NAMALWA (cell line): ENCODE results near the gene MFSD6.

Experiments used
- DNase-seq: peaks from one replicate; pipeline ENCODE4 v3.0.0-alpha.2; 2015; ENCODE audit warnings: low spot score

The MFSD6 gene

DNA sequence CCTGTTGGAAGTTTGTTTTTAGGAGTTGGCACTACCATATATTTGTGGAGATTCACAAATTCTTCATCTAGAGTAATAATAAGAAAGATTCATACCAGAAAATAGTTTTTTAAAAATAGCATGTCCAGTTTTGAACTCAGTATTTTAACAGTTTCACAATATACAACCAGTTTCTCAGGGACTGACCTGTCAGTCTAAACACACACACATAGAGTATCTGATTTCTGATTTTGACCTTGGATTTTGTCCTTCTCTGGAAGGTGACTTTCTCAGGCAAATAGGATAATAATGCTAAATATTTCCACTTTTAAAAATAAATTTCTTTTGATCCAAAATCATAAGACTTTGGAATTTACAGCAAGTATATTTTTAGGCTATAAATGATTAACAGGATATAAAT is 32.0 kb downstream of the MFSD6 start:
- no peak for DNase-seq

DNA sequence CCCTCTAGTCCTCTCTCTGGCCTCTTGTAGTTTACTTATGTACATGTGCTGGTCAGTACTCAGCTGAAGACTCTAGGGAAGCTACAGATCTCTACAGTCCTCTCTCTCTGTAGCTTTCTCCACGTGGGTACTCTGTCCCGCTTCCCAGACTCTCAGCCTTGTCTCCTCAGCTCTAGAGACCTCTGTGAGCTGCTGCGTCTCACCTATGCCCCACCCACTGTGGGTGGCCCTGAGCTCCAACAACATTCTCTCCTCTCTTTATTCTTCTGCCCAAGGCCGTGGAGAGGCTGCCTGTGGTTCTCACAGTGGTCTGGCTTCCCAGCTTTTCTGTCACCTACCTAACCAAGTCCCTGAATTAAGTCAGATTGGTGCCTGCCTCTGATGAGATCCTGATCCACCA is 33.4 kb downstream of the MFSD6 start:
- DNase-seq, result no peak

DNA sequence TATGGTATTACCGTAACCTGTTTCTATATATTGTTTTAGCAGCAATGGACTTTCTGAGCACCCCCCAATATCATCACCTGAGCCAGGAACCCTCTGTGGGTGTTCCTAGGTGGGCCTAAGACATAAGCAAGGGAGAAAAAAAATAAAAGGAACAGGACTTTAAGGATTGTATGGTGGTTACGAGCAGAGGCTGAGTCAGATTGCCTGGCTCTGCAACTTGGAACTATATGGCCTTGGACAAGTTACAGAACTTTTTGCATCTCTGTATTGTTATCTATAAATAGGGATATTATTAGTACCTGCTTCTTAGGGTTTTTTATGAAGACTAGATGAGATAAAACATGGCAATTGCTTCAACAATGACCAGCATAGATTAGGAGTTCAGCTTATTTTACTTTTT is 34.9 kb downstream of the MFSD6 start:
- DNase-seq, result no peak

DNA sequence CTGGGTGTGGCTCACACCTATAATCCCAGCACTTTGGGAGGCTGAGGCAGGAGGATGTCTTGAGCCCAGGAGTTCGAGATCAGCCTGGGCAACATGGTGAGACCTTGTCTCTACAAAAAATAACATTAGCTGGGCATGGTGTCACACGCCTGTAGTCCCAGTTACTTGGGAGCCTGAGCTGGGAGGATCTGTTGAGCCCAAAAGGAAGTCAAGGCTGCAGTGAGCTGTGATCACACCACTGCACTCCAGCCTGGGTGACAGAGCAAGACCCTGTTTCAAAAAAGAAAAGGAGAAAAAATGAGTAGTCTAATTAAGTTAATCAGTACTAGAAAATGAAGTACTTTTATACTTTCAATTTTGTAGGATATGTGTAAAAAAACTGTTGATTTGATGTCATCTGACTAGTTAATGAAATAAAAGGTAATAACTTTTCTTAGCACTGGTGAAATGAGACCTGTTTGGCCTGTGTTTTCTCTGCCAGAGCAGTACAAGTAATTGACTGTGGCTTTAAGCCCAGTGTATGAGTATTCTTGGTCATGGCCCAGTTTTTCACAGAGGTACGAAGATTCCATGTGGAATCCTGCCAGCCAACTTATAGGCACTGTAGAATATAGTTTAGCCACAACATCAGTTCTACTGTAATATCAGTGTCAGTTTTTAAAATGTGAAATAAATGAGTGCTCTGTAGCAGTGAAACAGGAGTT is 35.8 kb downstream of the MFSD6 start:
- DNase-seq, result no peak

DNA sequence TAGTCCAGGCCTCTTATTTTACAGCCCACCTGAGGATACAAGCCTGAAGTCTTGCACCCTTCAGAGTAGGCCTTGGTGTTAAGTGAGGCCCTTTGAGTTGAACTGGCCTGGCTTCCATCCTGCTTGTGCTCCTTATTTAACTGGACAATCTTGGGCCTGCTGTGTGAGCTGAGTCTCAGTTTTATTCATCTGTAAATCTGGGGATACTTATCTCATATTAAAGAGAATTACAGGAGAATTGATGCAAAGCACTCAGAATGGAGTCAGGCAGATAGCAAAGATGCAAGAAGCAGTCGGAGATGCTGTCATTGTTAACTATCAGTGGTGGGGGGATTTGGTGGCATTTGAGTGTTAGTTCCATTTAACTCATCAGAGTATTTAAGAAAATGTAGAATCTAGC is 36.8 kb downstream of the MFSD6 start:
- DNase-seq, result no peak

DNA sequence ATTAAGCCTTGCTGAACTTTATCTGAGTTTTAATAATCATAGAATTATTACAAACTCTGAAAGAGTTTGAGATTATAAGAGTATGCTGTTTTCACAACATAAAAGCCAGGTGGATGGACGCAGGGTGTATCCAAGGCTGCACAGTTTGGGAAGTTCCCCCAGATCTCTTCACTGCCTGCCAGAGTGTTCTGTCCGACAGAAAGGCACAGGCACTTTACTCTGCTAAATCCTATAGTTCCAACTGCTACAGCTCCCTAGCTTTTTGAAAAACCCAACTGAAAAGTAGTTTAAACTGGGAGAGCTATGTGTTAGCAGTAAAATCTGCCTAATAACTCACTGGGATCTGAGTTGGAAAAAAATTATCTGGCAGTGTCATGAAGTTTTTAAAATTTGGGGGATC is 38.0 kb downstream of the MFSD6 start:
- no peak for DNase-seq

DNA sequence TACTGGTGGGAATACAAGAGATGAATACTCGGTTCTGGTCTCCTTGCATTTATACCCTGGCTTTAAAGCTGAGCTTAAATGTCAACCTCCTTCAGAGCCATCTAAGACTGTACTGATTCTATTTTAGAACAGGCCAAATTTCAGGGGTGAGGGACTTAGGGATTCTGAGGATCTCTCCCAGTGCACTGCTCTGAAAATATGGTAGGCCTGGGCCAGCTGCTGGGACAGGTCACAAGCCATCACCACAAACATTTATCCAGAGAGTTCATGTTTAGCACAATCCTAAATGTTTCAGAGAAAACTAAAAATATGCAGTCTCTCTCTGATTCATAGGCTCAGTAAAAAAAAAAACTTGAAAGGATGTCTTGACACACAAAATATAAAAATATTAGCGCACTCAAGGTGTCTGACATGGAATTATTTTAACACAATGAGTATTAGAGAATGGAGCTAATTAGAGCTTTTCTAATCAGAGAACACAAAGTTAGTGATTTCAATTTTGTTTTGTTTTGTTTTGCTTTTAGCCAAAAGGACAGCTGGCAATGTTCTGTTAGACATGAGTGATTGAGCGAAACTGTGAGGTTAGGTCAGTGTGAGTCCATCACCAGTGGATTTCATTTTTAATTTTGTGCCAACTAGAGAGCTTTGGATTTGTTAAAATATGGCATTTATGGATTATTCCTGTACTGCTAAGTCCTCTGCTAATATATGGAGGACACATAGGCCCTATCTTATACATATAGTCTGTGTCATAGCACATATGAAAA is 38.8 kb downstream of the MFSD6 start:
- DNase-seq, result no peak

DNA sequence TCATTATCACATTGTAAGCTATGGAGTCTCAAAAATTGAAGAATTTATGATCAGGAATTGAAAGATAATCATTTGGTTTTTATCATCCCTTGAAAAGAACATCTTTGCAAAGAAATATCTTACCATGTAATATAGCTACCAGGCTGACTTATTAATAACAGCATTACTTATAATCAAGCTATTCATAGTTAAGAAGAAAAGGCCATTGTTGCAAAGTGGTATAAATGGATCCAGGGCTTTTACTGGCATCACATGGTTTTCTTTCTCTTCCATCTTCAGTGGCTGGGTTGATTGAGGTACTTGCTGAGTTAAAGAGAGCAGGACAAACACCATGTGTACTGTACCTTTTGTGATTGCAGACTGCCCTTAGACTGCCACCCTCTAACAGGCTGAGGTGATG is 39.6 kb downstream of the MFSD6 start:
- DNase-seq, result no peak

DNA sequence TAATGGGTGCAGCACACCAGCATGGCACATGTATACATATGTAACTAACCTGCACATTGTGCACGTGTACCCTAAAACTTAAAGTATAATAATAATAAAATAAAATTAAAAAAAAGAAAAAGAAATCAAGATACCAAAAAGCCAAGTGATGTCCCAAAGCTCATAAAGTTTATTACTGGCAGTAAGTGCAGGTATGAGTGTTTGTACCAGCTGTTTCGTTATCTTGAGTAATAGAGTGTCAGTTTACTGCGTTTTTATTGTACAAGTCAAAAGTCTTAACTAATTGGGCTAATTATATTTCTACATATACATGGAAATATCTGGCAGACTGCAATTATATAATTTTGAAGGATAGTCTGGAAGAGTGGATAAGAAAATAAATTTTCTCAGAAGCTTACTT is 41.8 kb downstream of the MFSD6 start:
- no peak for DNase-seq

DNA sequence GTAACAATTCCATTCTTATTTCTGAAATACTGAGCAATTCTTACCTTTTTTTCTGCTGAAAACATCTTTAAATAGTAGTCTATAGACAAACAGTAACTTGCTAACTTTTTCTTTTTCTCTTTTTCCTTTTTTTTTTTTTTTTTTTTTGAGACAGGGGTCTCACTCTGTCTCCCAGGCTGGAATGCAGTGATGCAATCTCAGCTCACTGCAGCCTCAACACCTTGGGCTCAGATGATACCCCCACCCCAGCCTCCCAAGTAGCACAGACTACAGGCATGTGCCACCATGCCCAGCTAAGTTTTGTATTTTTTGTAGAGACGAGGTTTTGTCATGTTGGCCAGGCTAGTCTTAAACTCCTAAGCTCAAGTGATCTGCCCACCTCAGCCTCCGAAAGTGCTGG is 42.2 kb downstream of the MFSD6 start:
- no peak for DNase-seq

DNA sequence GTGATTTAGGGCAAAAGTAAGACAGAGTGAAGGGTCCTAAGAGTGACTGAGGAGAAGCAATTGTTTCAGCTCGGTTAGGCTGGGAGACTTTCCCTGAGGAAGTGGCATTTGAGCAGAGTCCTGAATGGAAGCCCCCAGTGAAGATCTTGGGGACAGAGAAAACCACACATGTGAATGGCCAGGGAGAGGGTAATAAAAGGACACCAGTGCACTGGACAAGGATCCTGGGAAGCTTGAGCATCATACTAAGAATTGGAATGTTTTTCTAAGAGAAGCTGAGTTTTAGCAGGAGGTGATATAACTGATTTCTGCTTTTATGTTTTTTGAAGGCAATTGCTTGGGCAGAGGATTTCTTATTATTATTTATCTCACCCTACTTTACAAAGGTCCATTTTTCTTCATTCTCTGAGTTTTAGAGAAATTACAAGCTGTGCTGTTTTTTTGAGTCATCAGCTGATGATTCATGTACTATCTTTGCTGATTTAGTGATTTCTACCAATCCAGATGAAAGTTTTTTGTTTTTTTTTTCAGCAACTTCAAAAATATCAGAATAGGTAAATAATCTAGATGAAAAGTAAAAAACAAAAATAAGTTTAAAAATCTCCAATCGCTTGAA is 43.5 kb downstream of the MFSD6 start:
- DNase-seq, result no peak

DNA sequence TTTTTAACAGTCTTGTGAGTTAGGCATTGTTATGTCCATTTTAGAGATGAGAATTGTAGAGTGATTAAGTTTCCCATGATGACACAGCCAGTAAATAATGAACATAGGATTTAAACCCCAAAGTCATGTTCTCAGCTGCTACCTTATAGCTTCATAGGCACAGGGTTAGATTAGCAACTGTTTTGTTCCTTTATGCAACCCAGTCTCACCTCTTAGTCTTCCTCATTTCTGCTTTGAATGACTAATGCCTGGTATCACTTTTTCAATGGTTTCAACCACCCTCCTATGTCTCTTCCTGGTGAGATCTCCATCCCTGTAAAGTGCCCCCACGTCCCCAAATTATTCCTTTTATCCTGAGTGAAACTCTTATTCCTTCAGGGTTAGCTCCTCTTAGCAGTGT is 44.3 kb downstream of the MFSD6 start:
- no peak for DNase-seq

DNA sequence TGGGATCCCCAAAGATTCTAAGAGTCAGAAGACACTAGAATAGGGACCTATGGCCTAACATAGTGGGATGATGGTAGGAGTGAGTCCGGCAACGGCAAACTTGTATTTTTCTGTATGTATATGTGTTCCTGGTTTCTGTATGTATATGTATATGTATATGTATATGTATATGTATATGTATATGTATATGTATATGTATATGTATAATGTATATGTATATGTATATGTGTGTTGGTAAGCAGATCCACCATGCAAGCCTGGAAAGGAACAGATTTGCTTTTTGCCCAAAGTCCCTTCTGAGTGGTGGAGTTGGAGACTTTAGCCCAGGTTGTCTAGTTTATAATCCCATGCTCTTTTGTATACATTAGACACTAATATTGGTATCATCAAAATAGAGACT is 46.6 kb downstream of the MFSD6 start:
- no peak for DNase-seq

DNA sequence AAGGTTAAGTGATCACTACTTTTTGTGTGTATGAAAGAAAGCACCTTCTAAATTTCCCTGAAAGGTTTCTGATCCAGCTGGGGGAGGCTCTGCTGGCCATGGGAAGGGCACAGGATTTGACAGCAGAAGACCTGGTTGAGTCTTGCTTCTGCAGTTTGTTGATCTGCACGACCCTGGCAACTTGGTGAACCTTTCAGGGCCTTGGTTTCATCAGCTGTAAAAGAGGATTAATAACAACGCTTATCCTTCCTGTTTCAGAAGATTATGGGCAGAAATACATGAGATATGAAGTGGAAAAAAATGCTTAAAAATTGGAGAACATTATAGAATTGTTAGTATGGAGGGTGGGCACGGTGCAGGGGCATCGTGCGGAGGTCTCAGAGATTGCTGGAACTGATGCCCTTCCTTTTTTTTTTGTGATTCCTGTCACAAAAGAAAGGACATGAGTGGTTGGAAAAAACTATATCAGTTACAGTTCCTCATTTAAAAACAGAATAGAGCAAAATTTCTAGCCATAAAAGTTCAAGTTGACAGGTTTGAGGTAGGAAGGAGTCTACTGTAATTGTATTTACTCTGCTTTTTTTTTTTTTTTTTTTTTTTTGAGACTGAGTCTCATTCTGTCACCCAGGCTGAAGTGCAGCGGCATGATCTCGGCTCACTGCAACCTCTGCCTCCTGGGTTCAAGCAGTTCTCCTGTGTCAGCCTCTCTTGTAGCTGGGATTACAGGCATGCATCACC is 47.4 kb downstream of the MFSD6 start:
- no peak for DNase-seq

DNA sequence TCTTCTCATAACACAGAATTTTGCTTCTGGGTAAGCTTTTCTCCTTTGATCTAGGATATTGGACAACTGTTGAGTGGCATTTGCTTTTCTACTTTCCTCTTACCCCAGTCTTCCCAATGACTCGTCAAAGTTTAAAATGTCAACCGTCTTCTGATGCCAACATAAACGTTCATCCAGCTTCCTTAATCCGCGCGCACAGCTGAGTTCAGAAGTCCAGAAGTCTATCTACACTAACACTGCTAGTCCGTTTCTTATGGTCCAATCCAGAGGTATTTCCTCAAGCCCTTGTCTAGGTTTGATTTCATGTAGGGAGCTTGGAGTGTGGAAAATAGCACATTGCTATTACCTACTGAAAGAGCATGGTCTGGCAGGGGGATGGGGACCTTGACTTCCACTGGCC is 48.7 kb downstream of the MFSD6 start:
- no peak for DNase-seq

DNA sequence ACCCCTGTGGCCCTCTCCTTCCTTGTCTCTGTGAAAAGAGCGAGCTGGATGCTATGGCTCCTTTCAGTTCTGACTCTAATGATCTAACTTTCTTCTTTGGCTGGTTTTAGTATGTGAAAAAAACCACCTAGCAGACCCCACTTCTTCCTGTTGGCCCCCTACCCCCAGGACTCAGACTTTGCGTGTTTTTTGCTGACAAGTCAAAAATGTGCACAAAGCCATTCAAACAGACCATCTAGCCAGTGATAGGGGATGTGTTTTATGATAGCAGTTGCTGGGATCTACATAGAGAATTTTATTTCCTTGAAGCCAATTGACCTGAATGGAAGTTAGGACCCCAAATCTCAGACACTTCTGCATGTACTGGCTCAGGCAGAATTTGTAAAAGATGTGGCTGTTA is 49.1 kb downstream of the MFSD6 start:
- DNase-seq, result no peak

DNA sequence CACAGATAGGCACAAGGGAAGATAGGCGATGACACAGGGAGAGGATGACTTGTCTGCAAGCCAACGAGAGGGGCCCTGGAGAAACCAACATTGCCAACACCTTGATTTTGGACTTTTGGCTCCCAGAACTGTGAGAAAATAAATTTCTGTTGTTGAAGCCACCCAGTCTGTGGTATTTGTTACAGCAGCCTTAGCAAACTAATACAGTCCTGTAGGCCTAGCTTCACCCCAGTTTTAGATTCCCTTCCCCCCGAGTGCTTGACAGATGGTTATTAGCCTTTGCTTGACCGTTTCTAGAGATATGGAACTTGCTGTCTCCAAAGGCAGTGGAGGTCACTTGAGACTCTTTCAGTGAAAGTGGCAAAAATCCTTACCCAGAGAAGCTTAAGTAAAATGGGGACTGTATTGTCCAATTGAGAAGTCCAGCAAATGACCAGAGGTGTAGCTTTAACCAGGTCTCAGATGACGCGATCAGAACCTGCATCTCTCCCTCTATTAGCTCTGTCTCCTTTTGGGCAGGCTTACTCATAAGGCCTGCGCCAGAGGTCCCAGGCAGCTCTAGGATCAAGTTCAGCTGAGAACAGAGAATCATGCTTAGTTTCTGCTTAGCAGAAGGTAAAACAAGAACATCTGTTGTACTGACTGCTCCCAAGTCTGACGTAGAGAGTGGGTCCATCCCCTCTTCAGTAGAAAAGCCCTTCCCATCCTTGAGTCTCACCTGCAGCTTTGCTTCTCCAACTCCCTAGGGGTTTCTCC is 50.4 kb downstream of the MFSD6 start:
- no peak for DNase-seq

DNA sequence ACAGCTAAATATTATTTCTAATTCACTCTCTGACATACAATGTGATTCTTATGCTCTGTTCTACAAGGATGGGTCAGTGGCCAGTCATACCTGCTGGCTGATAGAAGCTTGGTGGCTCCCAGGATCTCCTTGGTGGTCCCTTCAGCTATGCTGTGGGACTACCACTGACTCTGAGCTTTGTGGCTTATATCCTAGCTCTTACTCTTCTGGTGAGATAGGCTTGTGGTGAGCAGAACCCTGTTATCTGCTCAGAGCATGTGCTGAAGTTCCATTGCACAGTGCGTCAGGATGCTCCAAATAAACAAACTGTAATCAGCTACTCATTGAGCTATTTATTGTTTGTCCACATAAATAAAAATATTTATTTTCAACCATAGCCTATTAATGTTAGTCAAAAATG is 51.7 kb downstream of the MFSD6 start:
- no peak for DNase-seq

DNA sequence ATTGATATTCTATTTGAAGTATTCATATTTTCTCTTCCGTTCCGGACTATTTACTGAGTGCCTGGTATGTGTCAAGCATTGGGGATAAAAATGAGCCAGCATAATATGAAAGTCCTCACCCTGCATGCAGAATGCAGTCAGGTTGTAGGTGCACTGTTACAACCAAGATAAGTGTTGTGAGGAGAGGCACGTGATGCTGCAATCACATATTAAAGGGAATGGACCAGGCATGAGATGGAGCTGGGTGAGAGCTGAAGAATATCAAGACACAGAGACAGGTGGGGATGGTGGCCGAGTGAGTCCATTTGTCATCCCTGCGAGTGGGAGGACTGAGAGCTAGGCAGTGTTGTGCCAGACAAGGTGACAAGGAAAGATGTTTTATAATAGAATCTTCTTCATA is 52.3 kb downstream of the MFSD6 start:
- no peak for DNase-seq

DNA sequence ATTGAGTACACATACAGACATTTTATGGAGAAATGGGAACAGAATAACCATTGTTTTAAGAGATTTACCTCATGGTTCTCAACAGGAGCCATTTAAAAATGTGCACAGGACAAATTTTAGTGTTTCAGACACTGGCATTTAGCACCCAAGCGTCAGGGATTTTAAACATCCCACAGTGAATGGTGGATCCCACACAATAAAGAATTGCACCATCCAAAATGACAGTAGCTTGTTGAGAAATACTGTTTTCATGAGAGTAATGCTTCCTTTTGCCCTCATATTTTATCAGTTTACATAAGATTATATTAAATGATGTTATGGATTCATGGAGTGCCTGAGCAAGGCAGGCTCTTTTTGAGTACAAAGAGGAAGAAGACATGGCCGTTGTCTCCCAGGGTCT is 54.0 kb downstream of the MFSD6 start:
- DNase-seq, result no peak

DNA sequence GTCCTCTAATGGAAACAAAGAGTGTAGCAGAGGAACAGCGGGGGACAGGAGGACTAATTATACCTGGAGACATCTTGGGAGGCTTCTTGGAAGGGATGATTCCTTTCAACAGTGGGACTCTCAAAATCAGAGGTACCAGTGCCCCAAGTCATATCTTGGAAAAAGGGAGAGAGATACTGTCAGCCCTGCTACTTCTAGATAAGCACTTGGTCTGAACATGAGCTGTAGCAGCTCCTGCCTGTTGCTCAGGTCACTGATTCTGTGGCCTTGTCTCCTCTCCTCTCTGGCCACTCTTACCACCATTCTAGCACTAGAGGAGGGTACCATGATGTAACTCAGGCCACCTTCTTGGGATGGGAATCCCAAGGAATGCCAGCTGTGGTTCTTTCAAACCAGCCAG is 54.5 kb downstream of the MFSD6 start:
- no peak for DNase-seq

DNA sequence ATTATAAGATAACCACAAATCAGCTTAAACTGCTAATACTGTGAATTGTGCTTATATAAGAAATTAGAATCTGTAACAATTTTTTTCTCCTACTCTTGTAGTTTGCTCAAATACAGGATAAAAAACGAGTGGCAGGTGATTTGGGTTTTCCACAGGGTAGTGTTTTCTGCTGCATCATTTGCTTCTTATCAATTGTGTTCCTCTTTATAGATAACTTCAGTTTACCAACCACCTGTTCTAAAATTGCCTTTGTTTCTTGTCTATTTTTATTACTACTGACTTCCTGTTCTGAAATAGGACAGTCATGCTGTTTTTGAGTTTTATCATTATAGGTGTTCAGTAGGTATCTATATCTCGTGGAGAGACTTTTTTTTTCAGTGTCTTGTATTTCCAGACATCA is 56.9 kb downstream of the MFSD6 start:
- DNase-seq, result no peak
